ENCODE data around the gene MPPED2.
"Not testable (repeated sequence)": the region's sequence is repeated elsewhere in the genome, so short reads cannot be mapped to it uniquely, and the experiment has no call there.

The MPPED2 gene

DNA sequence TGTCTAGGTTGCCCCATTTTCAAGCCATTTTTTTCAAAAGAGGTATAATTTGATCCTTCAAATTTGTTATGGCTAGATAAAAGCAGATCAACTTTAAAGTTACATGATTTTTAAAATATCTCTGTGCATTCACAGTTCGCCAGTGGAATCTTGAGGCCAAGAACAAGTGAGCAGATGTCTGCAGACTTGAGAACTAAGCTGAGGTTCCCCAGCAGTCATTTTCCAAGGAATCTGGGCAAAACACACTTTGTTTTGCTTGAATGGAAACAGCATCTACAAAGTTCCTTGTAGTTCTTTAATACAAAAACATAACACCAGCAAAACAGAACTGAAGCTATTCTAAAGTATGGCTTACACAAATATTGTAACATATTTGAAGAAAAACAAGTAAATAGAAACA is 7.7 kb downstream of the MPPED2 start:
- DNase-seq: no peak

DNA sequence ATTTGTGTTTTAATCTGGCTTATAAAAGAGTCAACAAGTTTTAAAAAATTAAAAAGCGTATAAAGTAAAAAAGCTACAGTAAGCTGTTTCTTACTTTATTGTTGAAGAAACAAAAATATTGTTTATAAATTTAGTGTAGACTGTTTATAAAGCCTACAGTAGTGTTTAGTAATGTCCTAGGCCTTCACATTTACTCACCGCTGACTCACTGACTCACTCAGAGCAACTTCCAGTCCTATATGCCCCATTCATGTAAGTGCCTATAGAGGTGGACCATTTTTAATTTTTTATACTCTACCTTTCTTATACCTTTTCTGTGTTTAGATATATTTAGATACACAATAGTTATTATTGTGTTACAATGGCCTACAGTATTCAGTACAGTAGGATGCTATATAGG is 12.2 kb downstream of the MPPED2 start:
- no peak for DNase-seq

DNA sequence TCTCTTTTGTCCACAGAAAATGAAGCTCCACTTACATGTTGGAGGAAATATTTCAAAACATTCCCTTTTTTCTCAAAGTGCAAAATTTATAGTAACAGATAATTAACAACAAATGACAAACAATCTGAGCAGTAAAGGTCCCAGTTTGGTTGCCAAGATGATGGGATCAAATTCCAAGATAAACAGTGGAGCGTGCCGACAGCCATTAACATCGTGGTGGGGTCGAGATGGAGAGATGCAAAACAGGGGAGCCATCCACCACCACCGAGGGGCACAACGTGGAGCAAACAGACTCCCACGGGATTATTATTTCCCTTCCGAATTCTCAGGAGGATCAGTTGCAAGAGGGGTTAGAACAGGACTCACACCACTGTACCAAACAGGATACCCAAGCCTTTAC is 17.2 kb downstream of the MPPED2 start:
- DNase-seq: no peak

DNA sequence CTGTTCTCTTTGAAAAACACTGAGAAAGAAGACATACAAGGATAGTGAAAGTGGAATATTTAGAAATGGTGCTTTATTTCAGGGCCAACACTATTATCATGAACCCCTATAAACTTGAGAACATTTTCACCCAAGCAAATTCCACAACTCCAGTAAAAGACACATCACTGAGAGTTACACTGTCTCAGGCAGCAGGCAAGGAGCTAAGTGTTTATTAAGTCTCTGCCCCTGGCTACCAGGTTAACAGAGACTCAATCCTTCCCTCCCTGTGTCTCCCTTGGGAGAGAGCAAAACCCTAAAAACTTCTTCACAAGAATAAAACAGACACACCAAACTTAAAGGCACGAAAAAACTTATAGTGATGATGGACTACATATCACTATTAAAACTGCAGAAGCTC is 18.5 kb downstream of the MPPED2 start:
- DNase-seq: peak; percentile 27

DNA sequence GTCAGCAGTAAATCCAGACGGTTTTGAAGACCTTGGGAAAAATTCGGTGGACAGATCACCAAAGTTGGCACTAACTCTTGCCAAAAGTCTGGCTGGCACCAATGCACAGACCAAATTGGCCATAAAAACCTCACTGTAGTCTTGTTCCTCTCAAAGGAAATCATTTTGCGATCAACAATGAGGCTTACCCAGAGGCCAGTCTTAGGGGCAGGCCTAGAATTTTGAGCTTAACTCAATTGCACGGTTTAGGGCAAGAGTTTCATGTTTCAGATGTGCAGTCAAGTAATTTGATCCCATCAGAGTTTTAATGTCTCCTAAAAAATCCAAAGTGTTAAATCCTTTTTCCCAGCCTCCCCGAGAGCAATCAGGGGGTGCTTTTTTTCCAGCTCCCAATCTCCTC is 19.0 kb downstream of the MPPED2 start:
- peak; percentile 30 for DNase-seq

DNA sequence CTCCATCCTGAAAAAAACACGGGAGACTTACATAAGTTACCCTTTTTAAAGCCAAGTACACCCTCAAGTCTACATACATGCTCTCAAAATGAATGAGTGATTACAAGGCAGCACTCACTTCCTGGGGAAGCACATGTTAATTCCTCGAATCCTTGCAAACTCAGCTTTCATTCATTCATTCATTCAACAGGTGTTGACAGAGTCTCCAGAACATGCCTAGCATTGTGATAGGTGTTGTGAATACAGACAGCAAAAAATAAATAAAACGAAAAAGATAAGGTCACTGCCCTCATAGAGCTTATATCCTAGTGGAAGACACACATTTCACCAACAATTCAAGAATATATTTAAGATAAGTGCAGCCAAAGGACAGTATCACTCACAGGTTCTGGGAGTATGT is 19.7 kb downstream of the MPPED2 start:
- no peak for DNase-seq

DNA sequence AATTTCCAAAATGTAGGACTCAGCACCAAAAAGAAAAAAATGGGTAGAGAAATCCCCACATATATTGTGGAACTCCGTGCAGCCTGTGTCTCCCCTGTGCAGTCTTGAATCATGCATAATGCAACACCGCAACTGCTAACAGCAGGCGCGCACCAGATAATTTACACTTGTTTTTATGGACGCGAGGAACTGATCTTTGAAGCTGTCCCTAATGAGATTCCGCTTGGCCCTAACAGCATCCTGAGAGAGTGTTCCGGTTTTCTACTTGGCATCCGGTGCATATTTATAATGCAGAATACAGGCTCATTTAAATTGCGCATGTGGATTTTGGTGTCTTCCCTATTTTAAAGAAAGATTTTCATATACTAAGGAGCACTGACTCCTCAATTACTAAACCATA is 21.1 kb downstream of the MPPED2 start:
- peak; percentile 71 for DNase-seq

DNA sequence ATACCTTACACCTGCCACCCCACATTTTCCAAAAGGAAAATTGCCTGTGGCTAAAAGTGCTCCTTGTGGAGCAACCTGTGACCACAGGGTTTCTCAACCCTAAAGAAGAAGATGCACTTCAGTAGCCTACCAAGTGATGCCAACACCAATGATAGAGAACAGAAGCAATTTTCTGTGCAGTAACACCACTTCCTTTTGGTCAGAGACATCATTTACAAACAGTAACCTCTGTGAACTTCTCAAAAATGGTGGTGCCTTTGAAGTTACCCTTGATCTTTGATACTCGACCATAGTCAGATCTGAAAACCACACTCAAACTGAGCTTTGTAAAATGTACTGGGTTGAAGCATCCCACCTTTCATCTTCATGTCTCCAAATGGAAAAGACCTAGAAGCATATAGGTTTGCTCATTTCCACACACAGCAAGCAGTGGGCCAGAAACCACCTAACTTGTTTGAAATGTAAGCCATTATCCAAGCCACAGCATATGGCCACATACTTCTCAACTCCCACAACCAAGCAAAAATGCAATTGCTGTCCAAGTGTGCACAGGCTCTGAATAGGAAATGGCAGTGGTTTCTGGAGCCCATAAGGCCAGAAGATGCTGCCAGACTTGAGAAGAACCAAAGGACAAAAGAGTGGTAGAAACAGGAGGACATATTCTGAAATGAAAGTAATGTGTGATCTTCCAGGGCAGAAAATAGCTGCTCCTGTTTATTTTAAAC is 24.3 kb downstream of the MPPED2 start:
- DNase-seq: no peak

DNA sequence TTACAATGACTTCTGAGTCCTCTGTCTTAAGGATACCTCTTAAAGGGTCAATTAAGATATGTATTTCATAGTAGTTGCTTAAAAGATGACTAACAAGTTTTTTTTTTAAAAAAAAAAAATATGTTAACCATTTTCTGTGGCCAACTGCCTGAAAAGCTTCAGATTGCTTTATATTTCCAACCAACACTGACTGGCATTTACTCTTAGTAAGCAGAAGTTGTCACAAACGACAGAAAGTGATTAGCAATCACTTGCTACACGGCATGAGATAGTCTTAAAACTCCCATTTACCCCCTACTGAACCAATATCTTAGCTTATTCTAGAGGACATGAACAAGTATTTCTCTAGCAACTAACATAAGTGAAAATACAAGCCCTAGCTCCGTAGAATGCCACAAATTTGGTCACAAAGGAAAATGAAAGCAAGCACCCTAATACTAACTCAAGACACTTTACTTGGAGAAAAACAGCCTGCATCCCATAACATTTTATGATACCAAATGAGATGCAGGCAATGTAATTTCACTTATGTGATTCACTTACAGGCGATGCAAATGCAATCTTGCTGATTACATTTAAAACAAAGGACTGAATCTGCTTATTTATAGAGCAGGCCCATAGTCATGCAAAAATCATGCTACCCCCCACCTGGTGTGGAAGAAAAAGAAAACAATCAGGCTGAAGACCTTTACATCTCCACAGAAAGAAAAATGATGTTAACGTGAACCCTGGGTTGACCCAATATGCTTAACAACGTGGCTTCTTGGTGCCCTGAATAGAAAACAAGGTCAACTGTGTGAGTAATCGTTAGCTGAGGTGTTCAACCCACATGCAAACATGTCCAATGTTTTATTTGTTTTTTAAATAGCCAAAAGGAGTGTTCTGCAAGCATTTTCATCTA is 25.7 kb downstream of the MPPED2 start:
- no peak for DNase-seq

DNA sequence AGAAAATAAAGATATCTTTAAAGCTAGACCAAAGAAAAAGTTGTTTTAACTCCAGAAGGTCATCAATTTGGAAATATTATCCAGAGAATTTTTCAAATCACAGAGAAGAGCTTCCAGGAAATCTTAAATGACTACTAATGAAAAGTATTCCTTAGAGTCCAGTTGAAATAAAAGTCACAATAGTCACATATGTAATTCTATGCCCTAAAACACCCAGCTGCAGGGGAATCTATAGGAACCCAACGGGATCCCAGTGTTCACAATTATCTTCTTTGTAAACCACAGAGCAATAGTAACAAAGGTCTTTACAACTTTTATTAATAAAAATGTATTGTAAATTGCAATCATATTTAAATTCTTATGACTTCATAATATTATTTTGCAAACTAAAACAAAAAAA is 27.1 kb downstream of the MPPED2 start:
- no peak for DNase-seq

DNA sequence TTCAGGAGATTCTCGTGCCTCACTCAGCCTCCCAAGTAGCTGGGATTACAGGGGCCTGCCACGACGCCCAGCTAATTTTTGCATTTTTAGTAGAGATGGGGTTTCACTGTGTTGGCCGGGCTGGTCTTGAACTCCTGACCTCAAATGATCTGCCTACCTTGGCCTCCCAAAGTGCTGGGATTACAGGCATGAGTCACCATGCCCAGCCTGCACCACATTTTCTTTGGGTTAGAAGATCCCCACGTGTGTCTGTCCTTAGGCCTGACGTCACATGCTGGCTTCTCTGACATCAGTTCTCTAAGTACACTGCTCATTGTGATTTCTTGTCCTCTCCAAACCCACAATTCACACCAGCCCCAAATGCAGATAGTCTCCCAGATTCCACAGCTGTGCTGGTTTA is 31.6 kb downstream of the MPPED2 start:
- not testable (repeated sequence) for DNase-seq

DNA sequence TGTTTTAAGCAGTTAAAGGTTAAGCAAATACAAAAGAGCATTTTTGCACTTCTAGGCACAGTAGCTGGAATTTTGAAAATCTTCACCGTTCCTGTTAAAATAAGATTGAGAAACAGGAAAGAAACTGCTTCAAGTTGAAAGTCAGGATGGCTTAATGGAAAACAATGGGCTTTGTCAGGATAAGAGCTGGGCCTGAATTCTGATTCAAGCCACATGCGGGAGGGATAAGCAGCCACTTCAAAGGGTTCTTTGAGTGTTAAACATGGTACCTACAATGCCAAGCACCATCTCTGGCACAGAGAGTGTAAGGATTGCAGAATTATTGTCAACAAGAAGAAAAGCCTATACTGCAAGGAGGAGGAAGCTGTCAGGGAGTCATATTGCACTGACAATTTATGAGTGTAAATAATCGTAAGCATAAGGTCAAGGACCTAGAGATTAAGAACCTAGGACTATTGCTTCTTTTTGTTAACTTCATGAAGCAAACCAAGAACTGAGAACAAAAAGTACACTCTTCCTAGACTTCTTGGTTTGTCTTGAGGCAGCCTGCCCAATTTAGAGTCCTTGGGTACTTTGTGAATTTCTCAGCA is 32.5 kb downstream of the MPPED2 start:
- no peak for DNase-seq

DNA sequence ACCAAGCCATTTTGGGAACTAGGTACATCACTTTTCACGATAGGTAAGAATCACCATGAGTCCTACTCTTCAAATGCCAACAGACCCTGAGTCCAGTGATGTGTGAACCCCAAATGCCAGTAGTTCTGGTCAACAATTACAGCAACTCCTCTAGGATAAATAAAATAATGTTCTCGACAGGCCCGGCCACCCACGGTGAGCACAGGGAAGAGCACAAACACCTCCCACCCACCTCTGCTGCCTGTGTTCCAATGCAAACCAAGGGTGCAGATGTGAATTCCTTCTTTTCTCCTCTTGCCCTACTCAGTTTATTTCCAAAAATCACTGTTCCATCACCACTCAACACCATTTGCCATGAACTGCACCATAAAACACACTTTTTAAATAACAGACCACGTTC is 33.3 kb downstream of the MPPED2 start:
- no peak for DNase-seq

DNA sequence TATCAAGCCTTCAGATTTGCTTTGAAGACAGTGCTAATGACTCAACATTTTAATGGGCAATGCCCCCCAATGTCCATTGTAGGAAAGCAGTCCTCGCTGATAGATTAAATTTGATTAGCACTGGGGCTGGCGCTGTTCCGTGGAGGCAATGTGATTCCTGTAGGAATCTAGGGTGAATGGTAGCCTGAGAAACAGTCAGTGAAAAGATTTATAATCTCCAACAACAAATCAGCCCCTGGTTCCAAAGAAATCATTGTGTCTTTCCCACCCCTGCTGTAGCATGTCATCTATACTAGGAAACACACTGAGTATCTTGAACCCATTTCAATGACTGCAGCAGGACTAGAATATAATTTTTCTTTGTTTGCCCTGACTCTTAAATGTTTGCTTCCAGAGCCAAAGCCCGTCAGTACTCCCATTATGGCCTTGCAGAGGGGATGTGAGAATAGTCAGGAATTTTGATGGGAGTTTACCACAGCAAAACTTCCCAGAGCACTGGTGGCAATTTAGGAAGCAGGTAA is 36.1 kb downstream of the MPPED2 start:
- no peak for DNase-seq

DNA sequence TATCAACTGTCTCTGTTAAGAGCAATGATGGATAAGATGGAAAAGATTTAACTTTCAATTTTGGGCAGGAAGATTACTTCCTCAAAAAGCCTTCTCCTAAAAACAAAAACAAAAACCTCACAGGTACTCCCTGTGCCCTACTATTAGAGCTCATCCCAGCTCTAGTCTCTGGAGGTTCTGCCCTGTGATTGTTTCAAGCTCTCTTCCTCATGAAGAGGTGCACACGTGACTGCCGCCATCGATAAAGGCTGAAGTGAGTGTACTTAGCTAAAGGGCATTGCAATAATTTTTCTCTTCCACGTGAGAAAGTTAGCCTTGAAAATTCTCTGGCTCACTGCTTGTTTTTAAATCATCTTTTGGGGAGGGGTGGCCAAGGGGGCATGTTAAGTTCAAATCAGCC is 36.6 kb downstream of the MPPED2 start:
- DNase-seq: no peak

DNA sequence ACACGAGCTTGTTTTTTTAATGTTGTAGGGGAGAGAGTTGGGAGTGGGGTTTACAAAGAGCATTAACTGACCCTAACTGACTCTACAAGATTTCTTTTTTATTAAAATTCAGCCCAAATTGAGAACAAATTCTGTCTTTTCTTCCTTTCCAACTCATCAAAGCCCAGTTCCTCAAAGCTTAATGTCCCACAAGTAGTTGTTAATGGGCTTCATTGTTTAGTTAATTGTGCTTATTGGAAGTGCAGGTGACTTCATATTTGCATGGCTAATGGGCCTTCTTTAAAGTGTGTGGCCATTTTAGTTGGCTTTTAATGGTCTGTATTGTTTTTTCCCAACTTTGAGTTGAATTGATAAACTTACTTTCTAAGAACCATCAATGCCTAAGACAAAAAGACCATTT is 39.8 kb downstream of the MPPED2 start:
- DNase-seq: no peak

DNA sequence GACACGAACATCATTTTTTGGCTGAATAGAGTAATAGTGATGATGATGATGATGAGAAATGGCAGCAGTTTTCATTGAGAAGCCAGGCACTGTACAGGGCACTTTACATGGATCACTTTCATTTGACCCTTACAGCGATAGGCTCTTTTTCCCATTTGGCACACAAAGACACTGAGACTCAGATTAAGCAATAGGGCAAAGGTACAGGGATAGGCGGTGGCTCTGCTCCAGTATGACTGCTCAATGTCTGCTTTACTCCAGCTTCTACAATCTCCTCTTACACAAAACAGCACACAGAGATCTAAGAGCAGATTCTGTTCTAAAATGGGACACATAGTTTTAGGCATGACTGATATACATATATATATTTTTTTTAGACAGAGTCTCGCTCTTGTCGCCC is 40.6 kb downstream of the MPPED2 start:
- DNase-seq: no peak

DNA sequence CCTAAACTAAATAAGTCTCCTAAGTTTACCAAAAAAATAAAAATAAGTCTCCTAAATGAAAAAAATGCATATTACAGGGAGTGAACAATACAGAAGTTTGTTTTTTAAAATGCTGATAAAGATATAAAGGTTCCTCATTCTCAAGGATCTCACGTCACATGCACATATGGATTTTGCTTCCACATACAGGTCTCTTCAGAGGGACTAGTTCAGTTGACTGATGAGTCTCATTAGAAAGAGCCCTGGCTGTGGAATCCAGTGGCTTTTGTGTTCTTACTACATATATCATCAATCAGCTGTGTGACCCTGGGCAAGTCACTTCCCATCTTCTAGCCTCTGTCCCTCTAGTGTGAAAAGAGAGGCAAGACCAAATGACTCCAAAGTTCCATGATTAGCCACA is 43.1 kb downstream of the MPPED2 start:
- no peak for DNase-seq

DNA sequence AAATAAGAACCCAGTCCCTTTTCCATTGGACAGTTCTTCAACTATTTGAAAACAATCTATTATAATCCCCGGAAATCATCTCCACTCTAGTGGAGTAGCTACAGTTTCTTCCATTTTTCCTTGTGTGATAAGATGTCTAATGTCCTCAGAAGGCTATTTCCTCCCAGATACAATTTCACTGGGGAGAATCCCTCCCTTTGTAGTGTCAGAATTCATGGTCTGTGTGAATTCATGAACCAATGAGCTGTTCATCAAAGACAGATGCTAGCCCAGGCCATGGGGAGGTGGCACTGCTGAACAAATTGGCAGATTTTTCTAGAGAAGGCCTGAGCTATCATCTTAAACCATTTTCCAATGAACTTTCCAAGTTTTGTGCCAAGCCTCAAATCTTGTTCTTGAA is 45.4 kb downstream of the MPPED2 start:
- DNase-seq: no peak

DNA sequence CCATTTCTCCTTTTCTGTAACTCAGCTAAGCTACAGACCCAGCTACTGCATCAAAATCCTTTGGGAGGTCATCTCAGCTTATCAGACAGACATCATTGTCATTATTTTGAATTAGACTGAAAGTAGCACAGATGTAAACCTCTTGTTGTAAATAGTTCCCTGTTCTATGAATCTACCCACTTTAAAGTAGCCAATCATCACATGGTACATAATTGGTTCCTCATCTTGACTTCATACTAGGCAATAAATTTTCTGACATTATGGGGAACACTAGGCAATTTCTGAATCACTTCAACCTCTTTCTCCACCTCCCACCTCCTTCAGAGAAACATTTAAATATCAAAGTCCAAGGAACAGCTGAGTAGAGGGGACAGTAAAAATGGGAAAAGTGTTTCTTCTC is 47.9 kb downstream of the MPPED2 start:
- DNase-seq: no peak

DNA sequence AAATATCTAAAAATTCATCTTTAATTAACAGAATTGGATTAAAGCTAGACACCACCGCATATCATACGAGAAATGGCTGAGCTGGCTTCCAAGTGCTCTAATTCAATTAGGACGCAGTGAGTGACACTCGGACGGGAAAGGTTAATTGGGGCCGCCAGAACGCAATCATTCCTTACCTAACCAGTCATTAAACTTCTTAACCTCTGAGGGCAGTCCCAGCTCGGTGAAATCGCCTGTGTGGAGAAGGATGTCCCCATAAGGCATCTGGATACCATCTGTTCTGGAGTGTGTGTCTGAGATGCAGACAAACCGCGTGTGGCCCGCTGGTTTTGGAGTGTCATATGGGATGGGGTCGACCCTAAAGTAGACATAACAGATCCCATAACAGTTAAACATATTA is 50.3 kb downstream of the MPPED2 start:
- peak; percentile 98 for DNase-seq

DNA sequence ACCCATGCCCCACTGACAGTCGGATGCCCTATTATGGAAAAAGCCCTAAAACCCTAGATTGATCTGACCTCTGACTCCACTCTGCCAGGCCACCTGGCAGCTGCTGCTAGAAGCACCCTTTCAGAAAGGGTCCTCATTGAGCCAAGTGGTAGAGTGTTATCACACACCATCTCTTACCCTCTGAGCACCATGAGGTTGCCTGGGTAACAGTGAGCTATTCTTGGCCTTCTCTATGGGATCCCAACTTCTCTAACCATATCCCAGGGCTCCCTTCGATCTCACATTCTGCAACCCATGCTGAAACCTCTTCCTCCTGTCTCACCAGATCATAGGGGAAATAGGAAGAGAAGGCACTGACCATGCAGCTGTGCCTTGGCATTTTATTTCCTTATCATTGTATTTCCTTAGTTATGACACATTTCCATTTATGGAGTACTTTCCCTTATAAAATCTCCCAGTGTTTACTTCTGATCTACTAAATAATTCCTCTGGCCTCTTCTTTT is 52.7 kb downstream of the MPPED2 start:
- DNase-seq: peak; percentile 35

DNA sequence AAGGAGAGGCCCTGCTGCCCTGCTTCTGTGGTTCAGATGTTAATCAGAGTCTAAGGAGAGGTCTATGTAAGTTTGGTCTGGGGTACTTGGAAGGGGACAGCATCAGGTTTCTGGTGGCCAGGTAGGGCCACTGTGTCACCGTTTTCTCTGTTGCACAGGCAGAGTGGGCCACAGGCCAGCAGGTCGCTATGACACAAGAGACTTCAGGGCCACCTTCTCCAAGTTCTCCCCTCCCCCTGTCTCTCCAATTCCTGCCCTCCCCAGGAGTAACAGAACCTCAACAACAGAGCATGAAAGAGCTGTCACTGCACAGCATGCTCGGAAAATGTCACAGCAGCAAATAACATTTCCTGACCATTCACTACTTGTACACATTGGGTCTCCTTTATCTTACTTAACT is 58.6 kb downstream of the MPPED2 start:
- DNase-seq: no peak

DNA sequence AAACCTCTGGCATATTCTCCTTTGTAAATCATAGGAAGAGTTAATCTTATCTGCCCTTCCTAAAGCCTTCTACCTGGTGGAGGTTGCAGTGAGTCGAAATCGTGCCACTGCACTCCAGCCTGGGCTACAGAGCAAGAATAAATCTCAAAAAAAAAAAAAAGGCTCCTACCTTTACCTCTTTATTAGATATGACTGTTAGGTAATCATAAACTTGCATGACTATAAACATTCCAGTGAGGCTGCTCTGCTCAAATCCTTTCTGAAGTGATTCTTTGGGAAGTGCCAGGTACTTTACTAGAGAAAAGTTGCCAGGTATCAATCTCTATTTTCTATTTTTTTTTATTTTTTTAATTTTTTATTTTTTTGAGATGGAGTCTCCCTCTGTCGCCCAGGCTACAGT is 59.6 kb downstream of the MPPED2 start:
- DNase-seq: no peak

Measured in NCI-H82 (cell line).